Right lobe of liver (tissue), 4 donors: ENCODE data around the gene ANKH.

Experiments used
- POLR2A ChIP-seq: fragments of 450-650 bp; IDR thresholded peaks from one replicate; pipeline ENCODE4 v1.6.1; 2017; ENCODE audit warnings: antibody characterized with exemption, mild to moderate bottlenecking
- TF ChIP-seq, protein P1 (sequence below), 4 donors: fragments of 200-600 bp in 3 of 4; fragments of 450-650 bp in 1 of 4; IDR thresholded peaks; one replicate each; pipeline versions ENCODE4 v1.5.1 to v1.8.0; 2016 to 2022; ENCODE audit warnings: antibody characterized with exemption in 4 of 4, mild to moderate bottlenecking in 2 of 4
- donor health status: DM: no; HTN: no; CAD: no.
- donor health status: DM: no; HTN: no; CAD: no.
- donor health status: DM: no; HTN: yes; CAD: no.

DNA sequence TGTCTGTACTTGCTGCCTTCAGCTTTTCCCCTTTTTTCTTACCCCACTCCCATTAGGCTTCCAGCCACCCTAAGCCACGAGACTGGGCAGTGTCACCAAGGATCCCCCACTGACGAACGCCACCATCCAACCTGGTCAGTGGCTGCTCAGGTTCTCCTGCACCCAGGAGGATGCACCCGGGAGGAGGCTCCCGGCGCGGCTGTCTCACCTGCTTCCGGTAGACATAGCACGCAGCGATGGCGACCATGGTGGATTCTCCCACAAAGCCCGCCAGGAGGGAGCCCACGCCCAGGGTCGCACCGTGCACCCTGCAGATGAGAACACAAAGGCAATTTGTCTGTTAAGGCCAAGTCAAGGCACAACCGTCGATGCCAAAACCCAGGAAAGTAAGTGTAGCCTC, 158.9 kb downstream of the ANKH start:
- TF ChIP-seq, protein P1, sequence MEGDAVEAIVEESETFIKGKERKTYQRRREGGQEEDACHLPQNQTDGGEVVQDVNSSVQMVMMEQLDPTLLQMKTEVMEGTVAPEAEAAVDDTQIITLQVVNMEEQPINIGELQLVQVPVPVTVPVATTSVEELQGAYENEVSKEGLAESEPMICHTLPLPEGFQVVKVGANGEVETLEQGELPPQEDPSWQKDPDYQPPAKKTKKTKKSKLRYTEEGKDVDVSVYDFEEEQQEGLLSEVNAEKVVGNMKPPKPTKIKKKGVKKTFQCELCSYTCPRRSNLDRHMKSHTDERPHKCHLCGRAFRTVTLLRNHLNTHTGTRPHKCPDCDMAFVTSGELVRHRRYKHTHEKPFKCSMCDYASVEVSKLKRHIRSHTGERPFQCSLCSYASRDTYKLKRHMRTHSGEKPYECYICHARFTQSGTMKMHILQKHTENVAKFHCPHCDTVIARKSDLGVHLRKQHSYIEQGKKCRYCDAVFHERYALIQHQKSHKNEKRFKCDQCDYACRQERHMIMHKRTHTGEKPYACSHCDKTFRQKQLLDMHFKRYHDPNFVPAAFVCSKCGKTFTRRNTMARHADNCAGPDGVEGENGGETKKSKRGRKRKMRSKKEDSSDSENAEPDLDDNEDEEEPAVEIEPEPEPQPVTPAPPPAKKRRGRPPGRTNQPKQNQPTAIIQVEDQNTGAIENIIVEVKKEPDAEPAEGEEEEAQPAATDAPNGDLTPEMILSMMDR (IDR thresholded peaks at IDR 0.05): no peak
- TF ChIP-seq POLR2A: no peak
